AG04450 (cell line): ENCODE results near the gene ISCU. TPM values are rescaled to one million over a fixed set of nuclear protein-coding genes. Genes with fewer than 3 reads are reported as not detected.

Experiments used
- CTCF ChIA-PET: fragments of 300-600, 350-600 bp; formaldehyde crosslinking; extraction: SDS; loops from one replicate; lab custom pipeline; 2022; ENCODE audit warnings: antibody characterized with exemption, inconsistent platforms; lab: Charles Lee
- POLR2A ChIA-PET: fragments of 350-600 bp; formaldehyde crosslinking; extraction: SDS; loops from one replicate; lab custom pipeline; 2021; ENCODE audit warnings: antibody characterized with exemption, inconsistent platforms; lab: Yijun Ruan, JAX
- DNase-seq: peaks from one replicate; pipeline ENCODE4 v3.0.0-alpha.2; 2011; ENCODE audit warnings: low read depth, low spot score
- H3K27ac ChIP-seq: one replicate; pipeline ENCODE4 v1.5.1; 2012; ENCODE audit warnings: low read depth, low read length, control low read depth
- H3K27me3 ChIP-seq: one replicate; pipeline ENCODE4 v1.6.0; 2012; ENCODE audit warnings: low read length; ENCODE audit not compliant: control insufficient read depth, insufficient read depth
- H3K4me3 ChIP-seq: 2 replicates; pipeline ENCODE4 v1.5.1; 2011; ENCODE audit warnings: mild to moderate bottlenecking, low read depth, low read length, control low read depth
- H3K9me3 ChIP-seq: 2 replicates; pipeline ENCODE4 v1.5.1; 2012; ENCODE audit warnings: low read length; ENCODE audit not compliant: control insufficient read depth, insufficient read depth
- CTCF ChIP-seq: IDR thresholded peaks from 2 replicates; pipeline ENCODE4 v1.5.1; 2011; ENCODE audit warnings: low read depth, low read length, control low read depth, inconsistent platforms
- polyA plus RNA-seq: library from polyadenylated mRNA; depleted of rRNA; stranded (reverse); fragments of >200 nt; gene quantifications from 2 replicates; pipeline ENCODE4 v1.2.3, GENCODE V29; 2011

Gene ISCU
- polyA plus RNA-seq, 1 experiment: 184 TPM

GRCh38 chr12:108559007-108559655 lies 3.3 kb upstream of the ISCU start:
- Histone ChIP-seq H3K4me3 (no peak overlapping the region), H3K9me3 (no peaks in the 10 kb centered on the region; the same call in 1 of the 2 replicates), H3K27me3 (no peaks in the 10 kb centered on the region), H3K27ac (no peak overlapping the region)
- CTCF ChIA-PET: interaction anchor here (0.7 to 15.8 kb wide), 4 partner anchors 47 to 826 kb away, joined by 3 to 508 read pairs (median 6); no protein-coding TSS in a partner anchor
- no peak for DNase-seq
- TF ChIP-seq CTCF: no peak
- POLR2A ChIA-PET: no interaction called here

GRCh38 chr12:108559748-108560147 lies 2.6 kb upstream of the ISCU start:
- Histone ChIP-seq H3K9me3 (no peaks in the 10 kb centered on the region; the same call in 1 of the 2 replicates), H3K27me3 (no peaks in the 10 kb centered on the region), H3K27ac (no peak overlapping the region), H3K4me3 (peak overlapping the region; percentile 100)
- DNase-seq: no peak
- ChIA-PET CTCF (interaction anchor here (1.0 to 15.8 kb wide), 3 partner anchors 48 to 391 kb away, joined by 3 to 508 read pairs (median 9); no protein-coding TSS in a partner anchor), POLR2A (no interaction called here)
- peak; percentile 15; the same call in 1 of the 2 replicates for TF ChIP-seq CTCF

GRCh38 chr12:108560321-108560721 lies 2.1 kb upstream of the ISCU start:
- ChIA-PET CTCF (interaction anchor here (0.9 to 15.8 kb wide), 4 partner anchors 48 to 391 kb away, joined by 3 to 508 read pairs (median 7); no protein-coding TSS in a partner anchor), POLR2A (interaction anchor here (0.7 to 1.3 kb wide), 2 partner anchors 8 to 55 kb away, joined by 3 read pairs; no protein-coding TSS in a partner anchor)
- Histone ChIP-seq H3K27ac (peak overlapping the region; percentile 87), H3K4me3 (peak overlapping the region; percentile 100), H3K27me3 (no peaks in the 10 kb centered on the region), H3K9me3 (no peaks in the 10 kb centered on the region; the same call in 1 of the 2 replicates)
- DNase-seq: no peak
- TF ChIP-seq CTCF: no peak

GRCh38 chr12:108560752-108561719 lies 1.4 kb upstream of the ISCU start, which contains the start of gene SART3:
SART3 (minus strand) TSS chr12:108561173; CDS start chr12:108561154, 19 bp downstream.
- ChIA-PET CTCF (interaction anchor here (0.9 to 15.8 kb wide), 2 partner anchors 57 to 242 kb away, joined by 5 to 508 read pairs; no protein-coding TSS in a partner anchor), POLR2A (interaction anchor here (0.6 to 1.6 kb wide), 5 partner anchors 8 to 67 kb away, joined by 3 to 7 read pairs (median 5); no protein-coding TSS in a partner anchor)
- Histone ChIP-seq H3K9me3 (no peaks in the 10 kb centered on the region; the same call in 1 of the 2 replicates), H3K27ac (peak within 1 kb of the TSS; percentile 87), H3K4me3 (peak within 1 kb of the TSS; percentile 100), H3K27me3 (no peaks in the 10 kb centered on the region)
- no peak for DNase-seq
- TF ChIP-seq CTCF: no peak
